HepG2 (cell line): ENCODE results near the gene PTPRE. TPM values are rescaled to one million over a fixed set of nuclear protein-coding genes. Genes with fewer than 3 reads are reported as not detected.

Source experiments
- ATAC-seq: fragments of 200-7000 bp; cut with Tn5 transposase; 3 replicates; pipeline ENCODE4 v1.9.1; 2020; ENCODE audit warnings: mild to moderate bottlenecking, moderate library complexity
- BruUV-seq: library from RNA; stranded (reverse); fragments of 400-500 nt; replicated peaks from 2 replicates; lab custom pipeline; 2021; lab: Mats Ljungman, UMichigan
- CTCF ChIA-PET: fragments of 300-600 bp; formaldehyde crosslinking; extraction: SDS; loops from one replicate; lab custom pipeline; 2021; ENCODE audit warnings: low total read pairs, inconsistent platforms, low intra/inter-chr PET ratio; lab: Yijun Ruan, JAX
- POLR2A ChIA-PET: fragments of 350-600 bp; sonication (Branson Sonifier 250); formaldehyde crosslinking; loops from one replicate; lab custom pipeline; 2020; ENCODE audit warnings: antibody characterized with exemption, inconsistent platforms; lab: Yijun Ruan, JAX
- DNase-seq: peaks from one replicate; pipeline ENCODE4 v3.0.0-alpha.2; 2015; ENCODE audit warnings: low spot score
- FAIRE-seq: peaks from 3 replicates; lab custom pipeline; 2011; peaks lifted over from hg19 to GRCh38; lab: Jason Lieb, UNC
- H2AFZ ChIP-seq: one replicate; pipeline ENCODE4 v1.6.1; 2011; ENCODE audit warnings: low read length, inconsistent platforms
- H3K27ac ChIP-seq: fragments of 300-600 bp; 3 replicates; pipeline ENCODE4 v1.8.0; 2011; ENCODE audit warnings: mixed run types, mild to moderate bottlenecking, mixed read lengths, low read length, inconsistent platforms; ENCODE audit not compliant: insufficient read depth; ENCODE audit errors: extremely low read length
- H3K27me3 ChIP-seq, 2 experiments: fragments of 200-600 bp in 1 of 2; 2 replicates in 1 of 2; 3 replicates in 1 of 2; pipeline versions ENCODE4 v1.6.0 to v1.8.0; 2011; ENCODE audit warnings: low read length in 2 of 2, mild to moderate bottlenecking in 2 of 2, moderate library complexity in 2 of 2, inconsistent platforms in 1 of 2; ENCODE audit not compliant: insufficient read depth in 2 of 2, control insufficient read depth in 1 of 2
- H3K36me3 ChIP-seq, 2 experiments: fragments of 200-600 bp in 1 of 2; replicated peaks in 1 of 2; 2 replicates in 1 of 2; 3 replicates in 1 of 2; pipeline versions ENCODE4 v1.5.1 to v1.8.0; 2011; ENCODE audit warnings: low read length in 2 of 2, inconsistent platforms in 1 of 2; ENCODE audit not compliant: insufficient read depth in 2 of 2, control insufficient read depth in 1 of 2
- H3K4me1 ChIP-seq: 2 replicates; pipeline ENCODE4 v1.5.1; 2012; ENCODE audit warnings: low read length, inconsistent platforms; ENCODE audit not compliant: insufficient read depth
- H3K4me2 ChIP-seq: 2 replicates; pipeline ENCODE4 v1.6.0; 2011; ENCODE audit warnings: low read depth, low read length, inconsistent platforms
- H3K4me3 ChIP-seq, 3 experiments: fragments of 200-600 bp in 1 of 3; sonication (generic), shearing (Covaris generic) in 1 of 3; replicated peaks in 1 of 3; 2 replicates each; pipeline ENCODE4 v1.5.1; 2011 to 2016; ENCODE audit warnings: low read length in 3 of 3, inconsistent platforms in 2 of 3, low read depth in 2 of 3, mild to moderate bottlenecking in 2 of 3, control low read depth in 1 of 3, mixed read lengths in 1 of 3; ENCODE audit not compliant: insufficient read depth in 1 of 3
- H3K79me2 ChIP-seq: one replicate; pipeline ENCODE4 v1.6.1; 2011; ENCODE audit warnings: low read length, inconsistent platforms; ENCODE audit not compliant: insufficient read depth
- H3K9ac ChIP-seq: 2 replicates; pipeline ENCODE4 v1.6.0; 2011; ENCODE audit warnings: mild to moderate bottlenecking, low read depth, low read length, inconsistent platforms; ENCODE audit not compliant: insufficient read depth
- H3K9me3 ChIP-seq: 2 replicates; pipeline ENCODE4 v1.5.1; 2012; ENCODE audit warnings: mild to moderate bottlenecking, low read length
- H4K20me1 ChIP-seq: 2 replicates; pipeline ENCODE4 v1.6.0; 2011; ENCODE audit warnings: inconsistent platforms, mild to moderate bottlenecking, low read length, moderate library complexity; ENCODE audit not compliant: insufficient read depth
- BRCA1 ChIP-seq: sonication (generic); formaldehyde crosslinking; IDR thresholded peaks from 2 replicates; pipeline ENCODE4 v1.4.0; 2020; ENCODE audit warnings: missing genetic modification reagents
- GABPB1 ChIP-seq: IDR thresholded peaks from 2 replicates; pipeline ENCODE4 v1.6.1; 2016; ENCODE audit warnings: mild to moderate bottlenecking, missing genetic modification reagents, moderate library complexity, missing compliant biosample characterization
- HNRNPL ChIP-seq: fragments of 200-400 bp; formaldehyde crosslinking; IDR thresholded peaks from 2 replicates; pipeline ENCODE4 v1.6.1; 2017; ENCODE audit warnings: mild to moderate bottlenecking, low read depth, low read length
- IKZF1 ChIP-seq: fragments of 450-650 bp; IDR thresholded peaks from 2 replicates; pipeline ENCODE4 v1.7.1; 2016
- KAT2B ChIP-seq: fragments of 150-350 bp; IDR thresholded peaks from 2 replicates; pipeline ENCODE4 v1.6.1; 2014; ENCODE audit warnings: low read depth, low read length, borderline replicate concordance
- KLF9 ChIP-seq: IDR thresholded peaks from 2 replicates; pipeline ENCODE4 v1.6.1; 2016; ENCODE audit warnings: low read depth
- MTF1 ChIP-seq: sonication (generic); formaldehyde crosslinking; IDR thresholded peaks from 2 replicates; pipeline ENCODE4 v1.5.0; 2020; ENCODE audit warnings: missing genetic modification reagents
- RELA ChIP-seq: sonication (generic); formaldehyde crosslinking; IDR thresholded peaks from 2 replicates; pipeline ENCODE4 v1.4.0; 2020; ENCODE audit warnings: missing genetic modification reagents
- TBP ChIP-seq: sonication (generic); formaldehyde crosslinking; IDR thresholded peaks from 2 replicates; pipeline ENCODE4 v1.5.0; 2020; ENCODE audit warnings: missing genetic modification reagents
- ZNF644 ChIP-seq: IDR thresholded peaks from 2 replicates; pipeline ENCODE4 v1.6.1; 2016; ENCODE audit warnings: low read depth
- ZNF7 ChIP-seq: IDR thresholded peaks from 2 replicates; pipeline ENCODE4 v1.6.1; 2016; ENCODE audit warnings: missing biosample characterization, missing genetic modification reagents
- ZNF839 ChIP-seq: sonication (generic); formaldehyde crosslinking; IDR thresholded peaks from 2 replicates; pipeline ENCODE4 v1.4.0; 2020; ENCODE audit warnings: missing genetic modification reagents, mild to moderate bottlenecking, borderline replicate concordance
- WGBS: methylation state at CpG from one replicate; pipeline ENCODE4 v1.1.6; 2017; ENCODE audit warnings: low lambda C conversion rate; 5-methylcytosine and 5-hydroxymethylcytosine counted together
- in situ Hi-C: cut with HindIII; loops from 2 replicates; pipeline ENCODE4 v1.10.0; 2017; ENCODE audit warnings: low pct_unique_long_range_greater_than_20kb; ENCODE audit not compliant: extremely low pct_ligation_motif_present
- intact Hi-C: fragments of 100-400 bp; cut with micrococcal nuclease; formaldehyde crosslinking; loops from one replicate; pipeline ENCODE4 v1.10.0; 2022; ENCODE audit not compliant: unreplicated experiment
- polyA plus RNA-seq, 8 experiments: library from polyadenylated mRNA; depleted of rRNA in 3 of 8; stranded (reverse) in 7 of 8; unstranded in 1 of 8; fragments of >200 nt; fragmentation: Illumina TruSeq in 4 of 8; extraction: Trizol in 4 of 8; gene quantifications; 2 replicates each; pipeline versions ENCODE4 v1.2.1 to v1.2.3, GENCODE V29; 2011 to 2016; ENCODE audit warnings: low read depth in 4 of 8, missing spikeins in 1 of 8, mixed read lengths in 1 of 8; ENCODE audit not compliant: insufficient read depth in 1 of 8
- total RNA-seq, 5 experiments: library from RNA; depleted of rRNA; stranded (reverse); fragments of >200 nt; fragmentation: Illumina TruSeq; extraction: Trizol; gene quantifications; 2 replicates each; pipeline ENCODE4 v1.2.3, GENCODE V29; 2016; ENCODE audit warnings: low read depth in 1 of 5
- TF ChIP-seq, protein P1 (sequence below): sonication (generic); formaldehyde crosslinking; IDR thresholded peaks from 2 replicates; pipeline ENCODE4 v1.5.0; 2020; ENCODE audit warnings: missing genetic modification reagents
- TF ChIP-seq, protein P2 (sequence below), 2 experiments: IDR thresholded peaks; 2 replicates each; pipeline ENCODE4 v1.6.1; 2011 to 2012; ENCODE audit warnings: low read length in 2 of 2, borderline replicate concordance in 1 of 2, low read depth in 1 of 2, mild to moderate bottlenecking in 1 of 2, moderate library complexity in 1 of 2
- TF ChIP-seq, protein P3 (sequence below): sonication (generic); formaldehyde crosslinking; IDR thresholded peaks from 2 replicates; pipeline ENCODE4 v1.5.1; 2020; ENCODE audit warnings: missing genetic modification reagents, mild to moderate bottlenecking, borderline replicate concordance
- TF ChIP-seq, protein P4 (sequence below): sonication (generic); formaldehyde crosslinking; IDR thresholded peaks from 2 replicates; pipeline ENCODE4 v1.9.0; 2021; ENCODE audit warnings: missing genetic modification reagents, mild to moderate bottlenecking, borderline replicate concordance

Gene PTPRE
- total and polyA plus RNA-seq, 2 of the 13 experiments (the other 11 are each of a cell fraction or from before 2014, with no cell fraction given) = 0.01 to 0.02 TPM

DNA sequence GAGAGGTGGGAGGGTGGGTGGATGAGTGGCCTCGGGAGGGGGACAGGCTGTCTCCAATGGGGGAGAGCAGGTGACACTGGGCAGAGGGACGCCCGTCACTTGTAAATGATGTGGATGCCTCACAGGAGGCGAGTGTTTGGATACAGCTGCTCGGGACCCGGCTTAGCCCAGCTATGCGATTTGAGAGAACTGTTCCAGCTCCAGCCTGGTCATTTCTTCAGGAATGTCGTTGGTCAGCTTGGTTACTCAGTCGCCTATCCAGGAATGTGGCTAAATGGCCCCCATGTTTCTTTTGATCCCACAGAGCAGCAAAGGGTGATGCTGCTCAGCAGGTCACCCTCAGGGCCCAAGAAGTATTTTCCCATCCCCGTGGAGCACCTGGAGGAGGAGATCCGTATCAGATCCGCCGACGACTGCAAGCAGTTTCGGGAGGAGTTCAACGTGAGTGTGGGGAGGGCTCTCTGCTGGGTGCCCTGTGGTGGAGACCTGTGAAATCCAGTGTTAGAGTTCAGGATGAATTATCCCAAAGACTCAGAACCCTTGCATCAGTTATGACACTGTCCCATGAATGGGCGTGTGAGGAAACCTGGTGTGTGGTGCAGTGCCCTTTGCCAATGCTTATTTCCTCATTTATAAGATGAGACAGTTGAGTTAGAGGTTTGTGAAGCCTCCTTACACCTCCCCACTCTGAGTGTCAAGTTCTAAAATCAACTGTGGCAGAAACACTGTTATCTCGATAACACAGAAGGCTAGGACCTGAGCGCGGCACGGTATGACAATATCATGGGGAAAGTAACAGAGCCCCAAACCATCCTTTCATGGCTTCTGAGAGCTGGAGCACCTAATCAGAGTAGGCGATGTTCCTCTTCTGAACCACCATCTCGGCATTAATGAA is 142.6 kb downstream of the PTPRE start:
- WGBS = 40% methylated on average over 17 of the region's 23 CpGs
- ATAC-seq = no peak
- POLR2A ChIA-PET = no interaction called here
- peaks cover 13% of the 10 kb centered on the region for H3K4me1 ChIP-seq
- TF ChIP-seq TBP (CRISPR knock-in tag) (no peak), RELA (CRISPR knock-in tag) (no peak), BRCA1 (CRISPR knock-in tag) (no peak), GABPB1 (CRISPR knock-in tag) (no peak), IKZF1 (no peak), ZNF839 (no peak), KAT2B (no peak), ZNF644 (CRISPR knock-in tag) (no peak), KLF9 (CRISPR knock-in tag) (no peak), HNRNPL (no peak), MTF1 (CRISPR knock-in tag) (no peak), ZNF7 (CRISPR knock-in tag) (no peak)
- TF ChIP-seq, protein P1, sequence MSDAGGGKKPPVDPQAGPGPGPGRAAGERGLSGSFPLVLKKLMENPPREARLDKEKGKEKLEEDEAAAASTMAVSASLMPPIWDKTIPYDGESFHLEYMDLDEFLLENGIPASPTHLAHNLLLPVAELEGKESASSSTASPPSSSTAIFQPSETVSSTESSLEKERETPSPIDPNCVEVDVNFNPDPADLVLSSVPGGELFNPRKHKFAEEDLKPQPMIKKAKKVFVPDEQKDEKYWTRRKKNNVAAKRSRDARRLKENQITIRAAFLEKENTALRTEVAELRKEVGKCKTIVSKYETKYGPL = no peak
- TF ChIP-seq, protein P2, sequence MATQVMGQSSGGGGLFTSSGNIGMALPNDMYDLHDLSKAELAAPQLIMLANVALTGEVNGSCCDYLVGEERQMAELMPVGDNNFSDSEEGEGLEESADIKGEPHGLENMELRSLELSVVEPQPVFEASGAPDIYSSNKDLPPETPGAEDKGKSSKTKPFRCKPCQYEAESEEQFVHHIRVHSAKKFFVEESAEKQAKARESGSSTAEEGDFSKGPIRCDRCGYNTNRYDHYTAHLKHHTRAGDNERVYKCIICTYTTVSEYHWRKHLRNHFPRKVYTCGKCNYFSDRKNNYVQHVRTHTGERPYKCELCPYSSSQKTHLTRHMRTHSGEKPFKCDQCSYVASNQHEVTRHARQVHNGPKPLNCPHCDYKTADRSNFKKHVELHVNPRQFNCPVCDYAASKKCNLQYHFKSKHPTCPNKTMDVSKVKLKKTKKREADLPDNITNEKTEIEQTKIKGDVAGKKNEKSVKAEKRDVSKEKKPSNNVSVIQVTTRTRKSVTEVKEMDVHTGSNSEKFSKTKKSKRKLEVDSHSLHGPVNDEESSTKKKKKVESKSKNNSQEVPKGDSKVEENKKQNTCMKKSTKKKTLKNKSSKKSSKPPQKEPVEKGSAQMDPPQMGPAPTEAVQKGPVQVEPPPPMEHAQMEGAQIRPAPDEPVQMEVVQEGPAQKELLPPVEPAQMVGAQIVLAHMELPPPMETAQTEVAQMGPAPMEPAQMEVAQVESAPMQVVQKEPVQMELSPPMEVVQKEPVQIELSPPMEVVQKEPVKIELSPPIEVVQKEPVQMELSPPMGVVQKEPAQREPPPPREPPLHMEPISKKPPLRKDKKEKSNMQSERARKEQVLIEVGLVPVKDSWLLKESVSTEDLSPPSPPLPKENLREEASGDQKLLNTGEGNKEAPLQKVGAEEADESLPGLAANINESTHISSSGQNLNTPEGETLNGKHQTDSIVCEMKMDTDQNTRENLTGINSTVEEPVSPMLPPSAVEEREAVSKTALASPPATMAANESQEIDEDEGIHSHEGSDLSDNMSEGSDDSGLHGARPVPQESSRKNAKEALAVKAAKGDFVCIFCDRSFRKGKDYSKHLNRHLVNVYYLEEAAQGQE (IDR thresholded peaks at IDR 0.05; ENCODE audit: borderline replicate concordance in 1 of 2, low read depth in 1 of 2, low read length in 2 of 2) = no peak
- TF ChIP-seq, protein P3, sequence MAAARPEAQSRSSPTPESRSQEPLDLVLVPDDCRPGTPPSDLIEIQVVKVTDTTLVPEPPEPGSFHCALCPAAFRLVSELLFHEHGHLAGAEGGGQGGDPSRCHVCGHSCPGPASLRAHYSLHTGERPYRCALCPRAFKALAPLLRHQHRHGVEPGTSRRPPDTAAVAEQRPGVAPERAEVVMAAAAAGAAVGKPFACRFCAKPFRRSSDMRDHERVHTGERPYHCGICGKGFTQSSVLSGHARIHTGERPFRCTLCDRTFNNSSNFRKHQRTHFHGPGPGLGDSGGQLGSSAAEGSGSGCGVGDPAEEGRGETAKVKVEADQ (CRISPR knock-in tag) = no peak
- TF ChIP-seq, protein P4, sequence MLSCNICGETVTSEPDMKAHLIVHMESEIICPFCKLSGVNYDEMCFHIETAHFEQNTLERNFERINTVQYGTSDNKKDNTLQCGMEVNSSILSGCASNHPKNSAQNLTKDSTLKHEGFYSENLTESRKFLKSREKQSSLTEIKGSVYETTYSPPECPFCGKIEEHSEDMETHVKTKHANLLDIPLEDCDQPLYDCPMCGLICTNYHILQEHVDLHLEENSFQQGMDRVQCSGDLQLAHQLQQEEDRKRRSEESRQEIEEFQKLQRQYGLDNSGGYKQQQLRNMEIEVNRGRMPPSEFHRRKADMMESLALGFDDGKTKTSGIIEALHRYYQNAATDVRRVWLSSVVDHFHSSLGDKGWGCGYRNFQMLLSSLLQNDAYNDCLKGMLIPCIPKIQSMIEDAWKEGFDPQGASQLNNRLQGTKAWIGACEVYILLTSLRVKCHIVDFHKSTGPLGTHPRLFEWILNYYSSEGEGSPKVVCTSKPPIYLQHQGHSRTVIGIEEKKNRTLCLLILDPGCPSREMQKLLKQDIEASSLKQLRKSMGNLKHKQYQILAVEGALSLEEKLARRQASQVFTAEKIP (CRISPR knock-in tag) = no peak
- no peak overlapping the region for H2AFZ ChIP-seq
- no peak overlapping the region for H3K4me3 ChIP-seq
- H3K9ac ChIP-seq = no peak overlapping the region
- BruUV-seq = no TSS peak
- FAIRE-seq = no peak
- intact Hi-C loops = no loop called here
- H3K27me3 ChIP-seq = peaks cover 5 to 44% of the 10 kb centered on the region in 2 experiments; a peak in 4 of 5 replicates
- no peaks in the 10 kb centered on the region for H3K36me3 ChIP-seq
- no peaks in the 10 kb centered on the region for H4K20me1 ChIP-seq
- H3K9me3 ChIP-seq = no peaks in the 10 kb centered on the region
- in situ Hi-C loops = no loop called here
- no peaks in the 10 kb centered on the region for H3K79me2 ChIP-seq
- no peak for DNase-seq
- CTCF ChIA-PET = no interaction called here
- no peak overlapping the region for H3K4me2 ChIP-seq
- no peak overlapping the region for H3K27ac ChIP-seq
